T-helper 2 cell (primary cell): ENCODE results near the gene IGFL4.

Experiments
- DNase-seq, 5 experiments: peaks; one replicate each; pipeline versions ENCODE4 v3.0.0 to v3.0.0-alpha.2; 2012 to 2022

Gene IGFL4

DNA sequence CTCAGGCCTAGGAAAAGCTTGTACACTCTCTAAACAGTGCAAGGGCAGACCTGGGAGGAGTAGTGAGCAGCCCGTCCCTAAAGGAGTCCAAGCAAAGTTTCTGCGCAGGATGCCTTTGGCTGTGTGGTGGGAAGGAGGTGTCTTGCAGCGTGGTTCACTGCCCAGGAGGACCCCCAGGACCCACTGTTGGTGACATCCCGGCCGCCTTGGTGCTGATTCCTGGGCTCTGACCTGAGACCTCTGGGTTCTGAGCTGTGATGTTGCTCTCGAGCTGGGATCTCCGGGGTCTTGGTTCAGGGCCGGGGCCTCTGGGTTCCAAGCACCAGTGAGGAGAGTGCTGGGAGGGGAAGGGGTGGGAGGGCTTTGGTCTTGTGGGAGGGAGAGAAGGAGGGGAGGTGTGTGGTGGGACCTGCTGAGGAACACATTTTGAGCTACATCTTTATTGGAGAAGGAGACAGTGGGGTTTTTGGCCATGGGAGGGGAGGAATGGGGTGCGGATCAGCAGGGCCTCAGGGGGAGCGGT lies 22.0 kb downstream of the IGFL4 start:
- DNase-seq: no peak

DNA sequence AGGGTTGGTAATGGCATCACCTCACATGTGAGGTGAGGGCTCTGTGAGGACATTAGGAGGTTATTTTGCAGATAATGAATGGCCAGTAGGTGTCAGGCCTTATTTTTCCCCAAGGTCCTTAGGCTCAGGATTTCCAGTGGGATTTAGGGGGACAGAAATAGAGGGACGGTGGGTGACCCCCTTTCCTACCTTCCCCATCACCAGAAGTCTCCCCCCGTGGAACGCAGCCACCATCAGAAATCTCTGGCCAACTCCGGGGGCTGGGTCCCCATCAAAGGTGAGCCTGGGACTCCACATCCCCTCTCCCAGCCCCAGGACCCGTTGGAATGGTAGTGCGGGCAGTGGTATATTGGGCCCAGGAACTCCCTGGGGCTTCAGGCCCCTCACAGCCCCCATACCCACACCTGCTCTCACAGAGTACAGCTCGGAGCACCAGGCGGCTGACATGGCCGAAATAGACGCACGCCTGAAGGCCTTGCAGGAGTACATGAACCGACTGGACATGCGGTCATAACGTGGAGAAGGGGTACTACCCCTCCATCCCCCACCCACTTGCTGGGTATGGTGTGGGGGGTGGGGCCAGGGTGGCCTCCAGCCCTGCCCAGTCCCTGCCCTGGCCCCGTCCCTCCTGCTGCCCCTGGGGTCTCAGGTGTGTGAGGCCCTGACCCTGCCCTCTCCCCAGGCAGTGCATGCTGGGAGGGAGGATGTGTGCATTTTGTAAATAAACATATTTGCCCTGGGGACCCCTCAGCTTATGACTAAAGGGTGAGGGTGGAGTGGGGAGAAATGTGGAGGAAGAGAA lies 22.7 kb downstream of the IGFL4 start:
- no peak for DNase-seq

DNA sequence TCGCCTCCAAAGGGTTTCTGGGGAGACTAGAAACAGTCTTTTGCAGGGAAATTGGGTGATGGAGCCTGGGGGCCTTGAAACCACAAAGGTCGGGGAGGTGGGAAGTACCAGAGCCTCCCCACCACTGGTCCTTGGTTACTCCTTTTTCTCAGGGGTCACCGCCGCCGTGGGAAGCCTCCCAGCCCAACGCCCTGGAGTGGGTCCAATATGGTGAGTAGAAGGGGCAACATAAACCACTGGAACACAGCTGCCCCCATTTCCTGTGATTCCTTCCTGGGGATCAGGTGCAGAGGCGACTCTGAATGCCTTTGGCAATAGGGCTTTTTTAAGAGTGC lies 23.7 kb downstream of the IGFL4 start:
- no peak for DNase-seq

DNA sequence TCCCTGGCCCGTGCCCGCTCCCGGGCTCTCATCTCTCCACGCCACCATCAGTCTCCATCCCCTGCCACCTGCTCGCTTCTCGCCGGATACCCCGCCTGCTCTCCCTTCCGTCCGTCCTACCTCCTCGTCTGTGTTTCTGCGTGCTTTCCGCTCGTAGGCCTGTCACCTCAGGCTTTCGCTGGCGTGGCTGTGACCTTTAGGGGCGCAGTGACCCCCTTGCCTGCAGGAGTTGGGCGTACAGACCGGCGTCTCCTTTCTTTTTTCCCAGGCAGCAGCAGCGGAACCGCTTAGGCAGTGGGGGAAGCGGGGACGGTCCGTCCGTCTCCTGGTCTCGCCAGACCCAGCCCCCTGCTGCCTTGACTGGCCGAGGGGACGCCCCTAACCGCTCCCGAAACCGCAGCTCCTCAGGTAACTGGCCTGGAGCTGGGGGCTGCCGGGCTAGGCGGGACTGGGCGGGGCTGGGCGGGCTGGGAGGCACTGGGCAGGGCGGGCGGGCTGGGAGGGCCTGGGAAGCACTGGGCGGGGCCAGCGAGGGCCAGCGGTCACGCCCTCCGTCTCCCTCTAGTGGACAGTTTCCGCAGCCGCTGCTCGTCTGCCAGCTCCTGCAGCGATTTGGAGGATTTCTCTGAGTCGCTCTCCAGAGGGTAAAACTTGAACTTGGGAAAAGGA lies 24.2 kb downstream of the IGFL4 start:
- DNase-seq: peak; percentile 61 to 79 (median 72)

DNA sequence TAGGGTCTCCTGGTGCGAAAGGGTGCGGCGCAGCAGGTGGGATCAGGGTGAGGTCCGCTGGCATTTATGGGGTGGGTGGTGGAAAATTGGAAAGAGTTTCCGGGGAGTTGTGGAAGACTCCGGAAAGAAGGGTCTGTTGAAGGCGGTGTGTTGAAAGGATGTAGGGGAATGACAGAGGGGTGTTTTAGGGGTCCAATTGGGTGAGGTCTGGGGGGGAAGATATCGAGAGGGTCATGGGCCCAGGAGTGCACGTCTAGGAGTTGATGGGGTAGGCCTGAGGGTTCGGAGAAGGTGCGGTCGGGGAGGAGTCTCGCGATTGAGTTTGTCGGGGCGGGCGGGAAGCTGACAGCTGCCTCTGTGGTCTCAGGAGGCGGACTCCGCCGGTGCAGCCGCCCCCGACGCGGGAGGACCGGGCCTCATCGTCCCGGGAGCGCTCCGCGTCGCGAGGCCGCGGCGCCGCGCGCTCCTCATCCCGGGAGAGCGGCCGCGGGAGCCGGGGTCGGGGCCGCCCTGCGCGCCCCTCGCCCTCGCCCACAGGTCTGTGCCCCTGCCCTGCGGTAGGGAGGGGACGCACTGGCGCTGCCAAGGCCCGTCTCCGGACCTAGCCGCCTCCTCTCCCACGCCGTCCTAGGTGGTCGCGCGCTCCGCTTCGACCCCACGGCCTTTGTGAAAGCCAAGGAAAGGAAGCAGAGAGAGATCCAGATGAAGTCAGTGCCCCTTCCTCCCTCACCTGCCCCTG lies 24.9 kb downstream of the IGFL4 start:
- peak in 4 of 5 experiments; percentile 15 to 63 (median 37) for DNase-seq

DNA sequence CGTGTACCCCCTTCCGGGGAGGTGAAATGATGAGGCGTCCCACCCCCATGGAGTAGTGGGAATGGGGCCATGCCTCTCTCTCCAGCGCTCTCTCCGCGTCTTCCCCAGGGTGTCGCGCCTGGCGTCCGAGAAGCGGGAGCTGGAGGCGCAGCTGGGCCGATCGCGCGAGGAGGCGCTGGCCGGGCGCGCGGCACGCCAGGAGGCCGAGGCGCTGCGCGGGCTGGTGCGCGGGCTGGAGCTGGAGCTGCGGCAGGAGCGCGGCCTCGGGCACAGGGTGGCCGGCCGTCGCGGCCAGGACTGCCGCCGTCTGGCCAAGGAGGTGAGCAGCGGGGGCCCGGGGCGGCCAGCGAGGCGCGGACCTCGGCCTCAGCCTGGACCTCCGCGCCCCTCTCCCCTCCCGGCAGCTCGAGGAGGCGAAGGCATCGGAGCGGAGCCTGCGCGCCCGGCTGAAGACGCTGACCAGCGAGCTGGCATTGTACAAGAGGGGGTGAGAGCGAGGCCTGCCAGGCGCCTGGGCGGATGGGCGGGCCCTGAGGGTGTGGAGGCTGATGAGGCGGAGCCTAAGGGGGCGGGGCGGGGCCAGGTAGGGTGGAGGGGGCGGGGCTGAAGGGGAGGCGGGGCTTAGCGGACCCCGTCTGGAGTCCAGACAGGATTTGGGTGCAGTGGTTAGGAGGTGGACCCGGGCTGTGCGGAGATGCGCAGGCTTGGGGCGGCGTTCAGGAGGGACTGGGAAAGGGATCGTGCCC lies 25.7 kb downstream of the IGFL4 start:
- peak; percentile 22 to 67 (median 53) for DNase-seq

DNA sequence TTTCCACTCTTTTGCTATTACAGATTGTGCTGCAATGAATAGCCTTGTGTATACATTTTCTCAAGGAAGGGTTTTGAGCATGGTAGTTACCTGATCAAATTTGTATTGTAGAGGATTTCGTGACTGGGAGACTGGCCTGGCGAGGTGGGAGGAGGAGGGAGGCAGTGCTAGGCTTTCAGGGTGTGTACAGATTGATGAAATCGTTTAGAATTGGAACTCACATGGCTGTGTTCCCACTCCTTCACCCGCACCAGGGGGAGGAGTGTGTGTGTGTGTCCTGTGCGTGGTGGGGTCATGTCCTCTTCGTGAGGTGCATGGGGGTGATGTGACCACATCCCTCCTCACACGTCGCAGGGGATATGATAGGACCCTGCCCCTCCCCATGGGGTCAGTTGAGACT lies 26.3 kb downstream of the IGFL4 start:
- DNase-seq: no peak

DNA sequence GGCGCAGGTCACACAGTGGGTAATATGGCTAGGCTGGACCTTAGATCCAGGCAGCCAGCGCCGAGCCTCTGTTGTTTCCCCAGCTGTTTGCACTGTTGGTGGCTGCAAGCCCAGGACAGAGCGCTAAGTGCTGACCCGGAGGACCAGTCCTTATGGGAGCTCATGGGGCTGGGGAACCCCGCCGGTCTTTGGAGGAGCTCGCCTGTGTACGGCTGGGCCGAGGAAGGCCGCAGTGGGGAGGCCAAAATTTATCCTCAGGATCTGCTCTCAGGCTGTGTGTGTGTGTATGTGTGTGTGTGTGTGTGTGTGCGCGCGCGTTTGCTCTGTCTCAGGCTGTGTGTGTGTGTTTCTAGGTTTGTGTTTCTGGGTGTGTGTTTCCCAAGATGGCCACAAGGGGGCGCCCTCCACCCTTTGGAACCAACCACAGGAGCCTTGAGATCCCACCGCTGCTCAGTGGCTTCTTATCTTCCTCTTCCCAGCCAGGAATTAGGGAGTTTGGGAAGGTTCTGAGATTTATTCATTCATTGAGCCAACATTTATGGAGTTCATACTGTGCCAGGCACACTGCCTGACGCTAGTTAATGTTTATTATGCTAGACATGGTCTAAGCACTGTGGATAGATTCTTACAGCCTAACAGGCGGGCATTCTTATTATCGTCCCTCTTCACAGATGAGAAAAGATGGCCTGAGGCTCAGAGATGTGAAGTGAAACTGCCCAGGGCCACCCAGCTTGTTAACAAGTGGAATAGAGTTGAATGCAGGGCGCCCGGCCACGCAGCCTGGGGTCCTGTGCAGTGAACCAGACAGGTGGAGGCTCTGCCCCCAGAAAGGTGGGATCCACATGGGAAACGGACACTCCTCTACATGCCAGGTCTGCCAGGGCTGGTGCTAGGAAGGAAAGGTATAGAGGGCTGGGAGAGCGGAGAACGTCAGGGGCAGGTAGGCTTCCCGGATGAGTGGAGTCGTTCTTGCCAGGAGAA lies 31.0 kb downstream of the IGFL4 start:
- peak; percentile 23 to 75 (median 54) for DNase-seq

DNA sequence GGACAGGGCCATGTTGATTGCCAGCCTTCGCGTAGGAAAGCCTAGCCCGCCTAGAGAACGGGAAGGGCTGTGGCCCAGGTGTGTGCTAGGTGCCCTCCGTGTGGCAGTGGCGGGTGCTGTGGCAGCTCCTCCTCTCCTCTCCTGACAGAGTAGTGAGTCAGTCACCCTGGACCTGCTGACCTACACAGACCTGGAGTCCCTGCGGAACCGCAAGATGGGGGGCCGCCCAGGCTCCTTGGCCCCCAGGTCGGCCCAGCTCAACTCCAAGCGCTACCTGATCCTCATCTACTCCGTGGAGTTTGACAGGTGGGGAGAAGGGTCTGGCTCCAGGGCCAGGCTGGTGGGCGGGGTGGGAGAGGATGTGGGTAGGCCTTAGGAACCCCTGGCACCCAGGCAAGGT lies 34.4 kb downstream of the IGFL4 start:
- DNase-seq: no peak

DNA sequence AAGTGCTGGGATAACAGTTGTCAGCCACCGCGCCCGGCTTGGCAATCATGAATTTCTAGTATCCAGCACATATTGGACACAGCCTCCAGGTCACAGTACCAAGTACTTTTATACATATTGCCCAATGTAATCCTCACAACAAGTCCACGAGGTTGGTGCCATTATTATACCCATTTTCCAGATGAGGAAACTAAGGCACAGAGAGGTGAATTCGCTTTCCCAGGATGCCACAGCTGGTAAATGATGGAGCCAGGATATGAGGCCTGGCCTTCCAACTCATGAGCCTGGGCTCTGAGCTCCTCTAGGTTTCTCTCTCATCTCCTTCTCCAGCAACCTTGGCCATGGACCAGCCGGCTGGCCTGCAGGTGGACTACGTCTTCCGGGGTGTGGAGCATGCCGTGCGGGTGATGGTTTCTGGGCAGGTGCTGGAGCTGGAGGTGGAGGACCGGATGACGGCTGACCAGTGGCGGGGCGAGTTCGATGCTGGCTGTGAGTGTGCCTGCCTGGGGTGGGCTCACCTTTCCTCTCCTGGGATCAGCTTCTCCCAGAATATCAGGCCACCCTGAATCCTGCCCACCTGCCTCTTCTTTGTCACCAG lies 38.0 kb downstream of the IGFL4 start:
- no peak for DNase-seq

DNA sequence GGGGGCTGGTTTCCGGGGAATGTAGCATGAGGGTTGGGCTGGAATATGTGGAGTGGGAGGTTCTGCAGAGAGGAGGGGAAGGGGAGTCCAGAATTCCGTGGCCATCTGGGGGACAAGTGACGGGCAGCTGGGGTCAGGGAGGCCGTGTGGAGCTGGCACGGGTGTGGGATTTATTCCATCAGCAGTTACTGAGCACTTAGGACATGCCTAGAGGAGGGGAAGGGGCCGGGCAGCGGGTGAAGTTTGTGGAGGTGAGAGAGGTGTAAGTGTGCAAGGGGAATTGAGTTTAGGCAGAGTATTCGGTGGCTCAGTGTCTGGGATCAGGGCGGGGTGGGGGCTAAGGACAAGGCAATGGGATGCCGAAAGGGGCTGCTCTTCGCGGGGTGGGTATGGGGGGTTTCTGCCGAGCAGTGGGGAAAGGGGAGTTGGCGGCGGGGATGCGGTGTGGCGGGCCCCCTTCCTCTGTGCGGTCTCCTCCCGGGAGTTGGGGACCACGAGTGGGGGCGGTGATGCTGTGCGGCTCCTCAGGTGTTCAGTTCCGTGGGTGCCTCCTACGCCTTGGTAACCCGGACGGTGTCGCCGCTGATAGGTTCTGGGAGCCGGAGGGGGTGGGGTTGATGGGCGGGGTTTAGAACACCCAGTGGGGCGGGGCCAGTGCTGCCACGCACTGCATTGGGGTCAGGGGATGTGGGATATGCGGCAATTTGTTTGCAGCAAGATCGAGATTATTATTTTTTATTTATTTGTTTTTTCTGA lies 40.1 kb downstream of the IGFL4 start:
- DNase-seq: peak; percentile 44 to 85 (median 61)

DNA sequence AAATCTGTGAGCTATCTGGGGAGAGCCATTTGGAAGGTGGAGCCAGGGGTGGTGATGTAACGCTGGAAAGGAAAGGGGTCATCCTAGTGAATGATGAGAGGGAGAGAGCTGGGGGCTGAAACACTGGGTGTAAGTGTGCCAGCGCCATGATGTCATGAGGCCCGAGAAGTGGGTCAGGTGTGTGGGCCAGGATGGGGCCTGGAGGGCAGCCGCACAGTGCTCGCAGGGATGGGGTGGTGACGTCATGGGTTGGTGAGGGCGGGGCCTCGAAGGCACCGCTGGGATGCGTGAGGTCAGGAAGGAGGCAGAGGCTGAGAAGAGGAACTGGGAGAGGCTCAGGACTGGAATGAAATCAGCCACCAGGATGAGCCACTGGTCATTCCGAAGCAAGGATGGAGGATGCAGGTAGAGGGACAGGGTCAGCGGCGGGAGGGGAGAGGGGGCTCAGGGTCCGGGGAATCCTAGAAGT lies 41.1 kb downstream of the IGFL4 start:
- DNase-seq: no peak

DNA sequence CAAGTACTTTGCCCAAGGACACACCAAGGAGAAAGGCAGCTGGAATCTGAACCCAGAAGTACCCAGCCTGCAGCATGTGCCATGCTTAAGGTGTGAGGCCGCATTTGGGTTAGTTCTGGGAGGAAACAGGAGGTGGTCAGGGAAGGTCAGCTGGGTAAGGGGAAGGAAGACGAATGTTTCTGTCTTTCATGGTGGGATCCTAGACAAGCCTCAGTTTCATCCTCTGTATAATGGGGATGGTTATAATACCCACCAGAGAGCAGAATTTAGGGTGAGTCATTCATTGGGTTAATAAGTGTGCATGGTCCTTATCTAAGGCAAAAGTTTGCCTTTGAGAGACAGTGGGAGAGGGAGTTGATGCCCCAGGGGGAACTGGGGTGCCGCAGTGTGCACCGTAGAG lies 42.0 kb downstream of the IGFL4 start:
- no peak for DNase-seq

DNA sequence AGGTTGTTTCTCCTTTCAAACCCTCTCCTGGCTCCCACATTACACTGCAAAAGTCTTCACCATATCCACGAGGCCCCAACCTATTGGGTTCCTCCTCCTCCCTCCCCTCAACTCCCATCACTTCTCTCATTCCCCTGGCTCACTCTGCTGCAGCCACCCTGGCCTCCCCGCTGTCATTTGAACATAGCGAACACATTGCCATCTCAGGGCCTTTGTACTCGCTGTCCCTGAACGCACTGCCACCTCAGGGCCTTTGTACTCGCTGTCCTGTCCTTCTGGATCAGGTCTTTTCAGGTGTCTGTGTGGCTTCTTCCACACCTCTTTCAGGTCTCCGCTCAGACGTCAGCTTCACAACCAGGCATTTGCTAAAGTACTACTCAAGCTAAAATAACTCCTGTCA lies 43.9 kb downstream of the IGFL4 start:
- no peak for DNase-seq

DNA sequence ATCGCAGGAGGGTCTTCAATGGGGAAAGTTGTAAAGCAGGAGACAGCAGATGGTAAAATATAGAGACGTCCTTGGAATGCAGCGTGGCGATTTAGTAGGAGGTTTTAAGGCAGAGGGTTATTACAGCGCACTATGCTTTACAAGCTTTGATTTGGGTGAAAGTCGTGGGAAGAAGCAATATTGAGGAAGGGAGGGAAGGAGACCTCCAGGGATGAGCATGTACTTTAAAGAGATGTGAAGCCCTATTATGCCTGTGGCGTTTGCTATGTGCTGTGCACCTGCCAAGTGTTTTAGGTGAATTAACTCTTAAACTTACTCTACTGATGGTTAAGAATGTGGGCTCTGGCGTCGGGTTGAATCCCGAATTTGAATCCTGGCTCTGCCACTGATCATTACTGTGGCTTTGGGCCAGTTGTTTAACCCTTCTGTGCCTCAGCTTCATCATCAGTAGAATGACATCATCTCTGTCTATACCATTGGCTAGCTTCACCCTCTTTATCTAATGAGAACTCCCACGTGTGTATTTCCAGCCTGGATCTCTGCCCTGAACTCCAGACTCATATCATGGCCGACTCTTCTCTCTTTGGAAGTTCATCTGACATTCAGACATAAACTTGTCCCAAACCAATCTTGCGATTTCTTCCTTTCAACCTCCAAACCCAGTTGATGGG lies 45.0 kb downstream of the IGFL4 start:
- DNase-seq: no peak

DNA sequence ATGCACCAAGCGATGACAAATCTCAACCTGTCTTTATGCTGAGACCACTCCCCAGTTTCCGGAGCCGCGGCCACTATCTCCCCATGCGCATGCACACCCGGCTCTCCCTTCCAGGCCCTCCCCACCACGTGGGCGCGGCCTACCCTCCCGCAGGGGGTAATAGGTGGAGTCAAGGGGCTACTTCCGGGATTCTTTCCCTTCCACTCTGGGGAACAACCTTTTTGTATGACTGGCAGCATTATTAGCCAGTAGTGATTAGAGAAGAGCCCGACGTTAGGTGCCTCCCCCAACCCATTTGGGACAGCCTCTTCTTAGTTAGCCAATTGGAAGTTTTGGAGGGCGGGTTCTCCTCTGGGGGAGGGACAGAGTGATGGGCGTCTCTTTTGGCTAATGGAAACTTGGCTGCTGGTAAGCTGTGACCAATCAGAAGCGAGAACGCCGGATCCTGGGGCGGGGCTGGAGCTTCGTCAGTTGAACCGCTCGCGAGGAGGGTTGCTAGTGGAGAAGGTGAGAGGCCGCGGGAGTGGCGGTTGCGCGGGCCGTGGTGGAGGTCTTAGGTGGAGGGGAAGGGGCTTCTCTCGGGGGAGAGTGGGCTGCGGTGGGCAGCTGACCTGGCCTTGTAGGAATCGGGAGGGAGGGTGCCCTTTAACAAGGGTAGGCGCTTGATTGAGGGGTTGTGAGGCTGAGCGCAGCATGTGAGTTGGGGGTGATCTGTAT lies 45.6 kb downstream of the IGFL4 start, which contains the start of gene CCDC61:
CCDC61 (plus strand) TSS at position 470 of the 717 bp plus-strand sequence. CDS start 7,552 bp downstream, outside the sequence.
- DNase-seq: peak; percentile 81 to 99 (median 94)

DNA sequence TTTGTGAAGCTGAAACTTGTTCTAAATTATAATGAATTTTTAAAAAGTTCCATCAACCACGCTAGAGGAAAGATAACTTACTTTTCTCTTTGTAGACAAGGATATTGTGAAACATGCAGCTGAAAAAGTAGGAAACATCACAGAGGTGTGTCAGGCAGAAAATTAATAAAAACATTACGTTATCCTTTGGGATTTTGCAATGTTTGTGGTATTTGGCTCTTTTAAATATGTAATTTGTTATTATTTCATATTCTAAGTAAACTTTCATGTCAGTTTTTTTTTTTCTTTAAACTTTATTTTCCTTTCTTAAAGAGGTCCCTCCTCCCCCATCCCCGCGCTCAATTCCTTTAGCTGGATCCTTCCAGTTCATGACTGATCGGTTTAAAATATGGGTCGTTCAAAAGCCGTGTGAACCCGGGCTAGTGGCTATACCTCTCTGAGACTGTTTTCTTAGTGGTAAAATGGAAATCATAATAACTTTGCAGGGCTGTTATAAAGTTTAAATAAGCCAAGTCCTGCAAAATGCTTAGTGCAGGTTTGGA lies 46.3 kb downstream of the IGFL4 start:
- no peak for DNase-seq

DNA sequence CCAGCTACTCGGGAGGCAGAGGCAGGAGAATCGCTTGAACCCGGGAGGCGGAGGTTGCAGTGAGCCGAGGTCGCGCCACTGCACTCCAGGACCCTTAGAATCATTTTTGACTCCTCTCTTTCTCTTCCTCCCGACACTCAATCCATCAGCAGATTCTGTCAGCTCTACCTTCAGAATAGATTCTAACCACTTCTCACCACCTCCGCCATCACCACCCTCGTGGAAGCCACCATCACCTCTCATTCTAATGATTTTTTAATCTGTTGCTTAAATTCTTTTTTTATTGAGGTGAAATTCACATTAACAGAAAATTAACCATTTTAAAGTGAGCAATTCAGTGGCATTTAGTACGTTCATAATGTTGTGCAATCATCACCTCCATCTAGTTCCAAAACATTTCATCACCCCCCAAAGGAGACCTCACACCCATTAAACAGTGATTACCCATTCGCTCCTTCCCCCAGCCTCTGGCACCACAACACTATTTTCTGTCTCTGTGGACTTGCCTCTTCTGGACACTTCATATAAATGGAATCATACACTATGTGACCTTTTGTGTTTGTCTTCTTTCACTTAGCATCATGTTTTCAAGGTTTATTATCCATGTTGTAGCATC lies 50.6 kb downstream of the IGFL4 start:
- DNase-seq: no peak
